HL-60 (cell line): ENCODE measurements around the gene IFT80.

ENCODE experiments used
- DNase-seq, 2 experiments: peaks; one replicate each; pipeline ENCODE4 v3.0.0-alpha.2; 2010 to 2020; ENCODE audit warnings: low read depth in 1 of 2, low spot score in 1 of 2
- H3K27ac ChIP-seq: fragments of 250-450 bp; sonication (Bioruptor Pico); replicated peaks from 2 replicates; pipeline ENCODE4 v1.5.1; 2020; ENCODE audit warnings: mild to moderate bottlenecking, moderate library complexity
- H3K27me3 ChIP-seq: fragments of 250-450 bp; sonication (Bioruptor Pico); 2 replicates; pipeline ENCODE4 v1.5.1; 2021; ENCODE audit warnings: mild to moderate bottlenecking, moderate library complexity; ENCODE audit not compliant: insufficient read depth, poor library complexity, severe bottlenecking
- H3K4me3 ChIP-seq: replicated peaks from 2 replicates; pipeline ENCODE4 v1.5.1; 2011; ENCODE audit warnings: mild to moderate bottlenecking, control low read depth, low read length; ENCODE audit not compliant: insufficient read depth
- GABPA ChIP-seq: IDR thresholded peaks from 2 replicates; pipeline ENCODE4 v1.6.1; 2012; ENCODE audit warnings: low read depth
- POLR2AphosphoS5 ChIP-seq: IDR thresholded peaks from 2 replicates; pipeline ENCODE4 v1.6.1; 2012; ENCODE audit warnings: low read depth
- SPI1 ChIP-seq: IDR thresholded peaks from 2 replicates; pipeline ENCODE4 v1.6.1; 2012; ENCODE audit warnings: low read depth, mild to moderate bottlenecking, borderline replicate concordance
- TF ChIP-seq, protein P1 (sequence below): IDR thresholded peaks from 2 replicates; pipeline ENCODE4 v1.6.1; 2012; ENCODE audit warnings: low read depth; ENCODE audit not compliant: insufficient replicate concordance
- TF ChIP-seq, protein P2 (sequence below): IDR thresholded peaks from one replicate; pipeline ENCODE4 v1.5.1; 2011; ENCODE audit warnings: low read length, control low read depth, inconsistent platforms; ENCODE audit not compliant: insufficient read depth

Gene IFT80

GRCh38 chr3:160278210-160278609 is 120.8 kb downstream of the IFT80 start:
- Histone ChIP-seq H3K27ac (no peak overlapping the region), H3K4me3 (no peak overlapping the region), H3K27me3 (no peaks in the 10 kb centered on the region)
- no peak for DNase-seq
- TF ChIP-seq GABPA (no peak), SPI1 (no peak), POLR2AphosphoS5 (no peak)
- TF ChIP-seq, protein P1, sequence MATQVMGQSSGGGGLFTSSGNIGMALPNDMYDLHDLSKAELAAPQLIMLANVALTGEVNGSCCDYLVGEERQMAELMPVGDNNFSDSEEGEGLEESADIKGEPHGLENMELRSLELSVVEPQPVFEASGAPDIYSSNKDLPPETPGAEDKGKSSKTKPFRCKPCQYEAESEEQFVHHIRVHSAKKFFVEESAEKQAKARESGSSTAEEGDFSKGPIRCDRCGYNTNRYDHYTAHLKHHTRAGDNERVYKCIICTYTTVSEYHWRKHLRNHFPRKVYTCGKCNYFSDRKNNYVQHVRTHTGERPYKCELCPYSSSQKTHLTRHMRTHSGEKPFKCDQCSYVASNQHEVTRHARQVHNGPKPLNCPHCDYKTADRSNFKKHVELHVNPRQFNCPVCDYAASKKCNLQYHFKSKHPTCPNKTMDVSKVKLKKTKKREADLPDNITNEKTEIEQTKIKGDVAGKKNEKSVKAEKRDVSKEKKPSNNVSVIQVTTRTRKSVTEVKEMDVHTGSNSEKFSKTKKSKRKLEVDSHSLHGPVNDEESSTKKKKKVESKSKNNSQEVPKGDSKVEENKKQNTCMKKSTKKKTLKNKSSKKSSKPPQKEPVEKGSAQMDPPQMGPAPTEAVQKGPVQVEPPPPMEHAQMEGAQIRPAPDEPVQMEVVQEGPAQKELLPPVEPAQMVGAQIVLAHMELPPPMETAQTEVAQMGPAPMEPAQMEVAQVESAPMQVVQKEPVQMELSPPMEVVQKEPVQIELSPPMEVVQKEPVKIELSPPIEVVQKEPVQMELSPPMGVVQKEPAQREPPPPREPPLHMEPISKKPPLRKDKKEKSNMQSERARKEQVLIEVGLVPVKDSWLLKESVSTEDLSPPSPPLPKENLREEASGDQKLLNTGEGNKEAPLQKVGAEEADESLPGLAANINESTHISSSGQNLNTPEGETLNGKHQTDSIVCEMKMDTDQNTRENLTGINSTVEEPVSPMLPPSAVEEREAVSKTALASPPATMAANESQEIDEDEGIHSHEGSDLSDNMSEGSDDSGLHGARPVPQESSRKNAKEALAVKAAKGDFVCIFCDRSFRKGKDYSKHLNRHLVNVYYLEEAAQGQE, result no peak
- TF ChIP-seq, protein P2, sequence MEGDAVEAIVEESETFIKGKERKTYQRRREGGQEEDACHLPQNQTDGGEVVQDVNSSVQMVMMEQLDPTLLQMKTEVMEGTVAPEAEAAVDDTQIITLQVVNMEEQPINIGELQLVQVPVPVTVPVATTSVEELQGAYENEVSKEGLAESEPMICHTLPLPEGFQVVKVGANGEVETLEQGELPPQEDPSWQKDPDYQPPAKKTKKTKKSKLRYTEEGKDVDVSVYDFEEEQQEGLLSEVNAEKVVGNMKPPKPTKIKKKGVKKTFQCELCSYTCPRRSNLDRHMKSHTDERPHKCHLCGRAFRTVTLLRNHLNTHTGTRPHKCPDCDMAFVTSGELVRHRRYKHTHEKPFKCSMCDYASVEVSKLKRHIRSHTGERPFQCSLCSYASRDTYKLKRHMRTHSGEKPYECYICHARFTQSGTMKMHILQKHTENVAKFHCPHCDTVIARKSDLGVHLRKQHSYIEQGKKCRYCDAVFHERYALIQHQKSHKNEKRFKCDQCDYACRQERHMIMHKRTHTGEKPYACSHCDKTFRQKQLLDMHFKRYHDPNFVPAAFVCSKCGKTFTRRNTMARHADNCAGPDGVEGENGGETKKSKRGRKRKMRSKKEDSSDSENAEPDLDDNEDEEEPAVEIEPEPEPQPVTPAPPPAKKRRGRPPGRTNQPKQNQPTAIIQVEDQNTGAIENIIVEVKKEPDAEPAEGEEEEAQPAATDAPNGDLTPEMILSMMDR, result no peak

DNA sequence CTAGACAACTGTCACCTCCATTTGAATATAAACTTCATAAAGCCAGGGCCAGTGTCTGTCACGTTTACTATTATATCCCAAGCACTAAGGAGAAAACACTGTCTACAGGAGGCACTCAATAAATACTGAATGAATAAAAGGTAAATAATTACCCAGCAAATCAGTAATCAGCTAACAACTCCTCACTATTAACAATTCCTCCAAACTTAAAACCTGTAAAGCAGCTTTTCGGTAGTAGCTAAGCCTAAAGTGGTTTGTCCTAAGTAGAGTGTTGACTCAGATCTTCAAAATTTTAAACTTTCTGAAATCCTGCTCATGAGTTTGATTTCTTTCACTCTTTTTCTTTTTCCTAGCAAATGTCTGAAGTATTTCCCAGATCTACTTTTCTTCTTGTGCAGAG is 133.9 kb downstream of the IFT80 start:
- no peak for DNase-seq

DNA sequence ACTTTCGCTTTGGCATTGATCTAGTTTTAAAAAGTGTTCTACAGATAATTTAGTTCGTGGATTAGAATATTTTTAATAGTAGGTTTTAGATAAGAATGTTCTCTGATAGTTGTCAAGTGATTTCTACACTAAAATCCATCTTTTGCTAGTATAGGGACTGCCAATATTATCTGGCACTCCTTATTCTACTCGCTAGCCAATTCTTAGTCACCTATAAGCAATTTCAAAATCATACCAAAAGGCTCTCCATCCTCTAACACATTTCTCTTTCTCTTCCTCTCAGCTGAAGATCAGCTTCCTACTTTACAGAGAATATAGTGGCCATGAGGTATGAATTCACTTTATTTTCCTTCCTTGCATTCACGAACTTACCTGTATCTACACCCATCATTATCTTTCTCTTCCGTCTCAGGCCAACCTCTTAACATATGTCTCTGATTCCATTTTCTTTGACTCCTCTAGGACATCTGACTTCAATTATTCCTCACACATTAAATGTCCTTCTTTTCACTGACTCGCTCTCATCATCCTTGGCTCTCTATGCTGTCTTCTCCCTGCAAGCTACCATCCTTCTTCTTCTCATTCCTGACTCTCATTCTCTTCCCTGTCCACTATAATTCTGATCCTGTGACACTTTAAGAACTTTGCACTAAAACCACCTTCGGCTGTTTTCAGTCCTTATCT is 138.3 kb downstream of the IFT80 start:
- no peak for DNase-seq
- TF ChIP-seq, protein P1, result no peak
- TF ChIP-seq POLR2AphosphoS5 (no peak), SPI1 (no peak), GABPA (no peak)
- TF ChIP-seq, protein P2, result no peak
- H3K27ac ChIP-seq, result no peak overlapping the region
- no peak overlapping the region for H3K4me3 ChIP-seq
- no peaks in the 10 kb centered on the region for H3K27me3 ChIP-seq

More for the DNA sequence above, 133.9 kb downstream of the IFT80 start:
- H3K4me3 ChIP-seq, result no peak overlapping the region
- H3K27ac ChIP-seq, result no peak overlapping the region
- TF ChIP-seq, protein P1, result no peak
- TF ChIP-seq GABPA, result no peak
- no peaks in the 10 kb centered on the region for H3K27me3 ChIP-seq
